Measurements from ENCODE around the gene TRAPPC3. TPM values are rescaled to one million over a fixed set of nuclear protein-coding genes. Genes with fewer than 3 reads are reported as not detected.

Gene TRAPPC3
- total and polyA plus RNA-seq, 2 experiments from 2014 or later, result 45.6 to 55.9 TPM

GRCh38 chr1:36115931-36116330, 33.4 kb downstream of the TRAPPC3 start (continued):
- no peak for TF ChIP-seq ZNF462 (CRISPR knock-in tag; IDR thresholded peaks at IDR 0.05)
- TF ChIP-seq POLR2AphosphoS5 (IDR thresholded peaks at IDR 0.05; ENCODE audit: low read depth), result no peak
- no peak for TF ChIP-seq CREB1 (CRISPR knock-in tag; IDR thresholded peaks at IDR 0.05; ENCODE audit: low read depth)
- no peak for TF ChIP-seq EZH2phosphoT487 (IDR thresholded peaks at IDR 0.05; ENCODE audit: unreplicated experiment)
- TF ChIP-seq ETS1 (IDR thresholded peaks at IDR 0.05), result no peak
- TF ChIP-seq ZNF331 (CRISPR knock-in tag; IDR thresholded peaks at IDR 0.05; ENCODE audit: low read depth), result no peak
- TF ChIP-seq ZNF114 (CRISPR knock-in tag; IDR thresholded peaks at IDR 0.05), result no peak
- TF ChIP-seq NANOG (IDR thresholded peaks at IDR 0.05; ENCODE audit: borderline replicate concordance), result no peak
- TF ChIP-seq EZH2 (IDR thresholded peaks at IDR 0.05; ENCODE audit: low read depth, unreplicated experiment), result no peak

GRCh38 chr1:36115200-36115669, 34.1 kb downstream of the TRAPPC3 start:
- H3K4me3 ChIP-seq, result no peak overlapping the region
- H3K36me3 ChIP-seq (ENCODE audit: insufficient read depth), result no peaks in the 10 kb centered on the region
- H3K9me2 ChIP-seq (ENCODE audit: insufficient read depth), result no peaks in the 10 kb centered on the region
- Mint-ChIP-seq H3K27ac (no peak overlapping the region), H3K4me3 (no peak overlapping the region), H3K27me3 (ENCODE audit: insufficient read depth, low read depth, poor library complexity) (peaks cover 4% of the 10 kb centered on the region), H3K9me3 (no peaks in the 10 kb centered on the region), H3K4me1 (peaks cover 6% of the 10 kb centered on the region), H3K36me3 (ENCODE audit: low read depth) (no peaks in the 10 kb centered on the region; the same call in 2 of the 3 replicates)
- no peak overlapping the region for H3K27ac ChIP-seq (ENCODE audit: low read depth)
- H3F3A ChIP-seq (replicated peaks; ENCODE audit: low read depth), result no peaks in the 10 kb centered on the region
- no peak overlapping the region; the same call in 1 of the 2 replicates for H2AFZ ChIP-seq
- no peaks in the 10 kb centered on the region for H3K79me2 ChIP-seq (replicated peaks; ENCODE audit: insufficient read depth)
- H3K27me3 ChIP-seq (ENCODE audit: insufficient read depth), result no peaks in the 10 kb centered on the region
- DNase-seq (ENCODE audit: low spot score), result no peak
- no peaks in the 10 kb centered on the region for H3K4me1 ChIP-seq (ENCODE audit: insufficient read depth)
- peak; percentile 17 for ATAC-seq
- no peaks in the 10 kb centered on the region for H4K20me1 ChIP-seq (replicated peaks; ENCODE audit: insufficient read depth)
- no peak overlapping the region for H3K4me2 ChIP-seq
- TF ChIP-seq ZNF331 (CRISPR knock-in tag; IDR thresholded peaks at IDR 0.05; ENCODE audit: low read depth) (no peak), CREB1 (CRISPR knock-in tag; IDR thresholded peaks at IDR 0.05; ENCODE audit: low read depth) (no peak), EZH2phosphoT487 (IDR thresholded peaks at IDR 0.05; ENCODE audit: unreplicated experiment) (no peak), ZNF462 (CRISPR knock-in tag; IDR thresholded peaks at IDR 0.05) (no peak)
